Gastroesophageal sphincter (tissue), 4 donors: ENCODE measurements around the gene CRYL1. TPM values are rescaled to one million over a fixed set of nuclear protein-coding genes. Genes with fewer than 3 reads are reported as not detected.

Source experiments
- ATAC-seq: fragments of 150-250 bp; one replicate; pipeline ENCODE4 v1.9.1; 2016; ENCODE audit warnings: mild to moderate bottlenecking, moderate library complexity
- H3K27ac ChIP-seq, 4 donors: fragments of 200-600 bp; sonication (generic) in 3 of 4; 1 replicate in 3 of 4; 2 replicates in 1 of 4; pipeline ENCODE4 v1.5.1; 2016 to 2019
- H3K27me3 ChIP-seq: fragments of 200-600 bp; sonication (generic); one replicate; pipeline ENCODE4 v1.5.1; 2019
- H3K36me3 ChIP-seq, 2 donors: fragments of 200-600 bp; sonication (generic); one replicate each; pipeline ENCODE4 v1.5.1; 2019; ENCODE audit warnings: control low read depth in 1 of 2
- H3K4me1 ChIP-seq, 3 donors: fragments of 200-600 bp; sonication (generic); 1 replicate in 2 of 3; 2 replicates in 1 of 3; pipeline ENCODE4 v1.5.1; 2016 to 2019; ENCODE audit warnings: control low read depth in 2 of 3
- H3K4me3 ChIP-seq, 2 donors: fragments of 200-600 bp; sonication (generic); one replicate each; pipeline ENCODE4 v1.5.1; 2019; ENCODE audit warnings: mild to moderate bottlenecking in 1 of 2, moderate library complexity in 1 of 2
- H3K9me3 ChIP-seq, 3 donors: fragments of 200-600 bp; sonication (generic); one replicate each; pipeline ENCODE4 v1.5.1; 2017 to 2019; ENCODE audit warnings: control low read depth in 2 of 3
- CTCF ChIP-seq, 4 experiments: fragments of 200-600 bp in 2 of 4; fragments of 450-650 bp in 2 of 4; sonication (generic) in 1 of 4; IDR thresholded peaks; one replicate each; pipeline ENCODE4 v1.5.1; 2017 to 2019; ENCODE audit warnings: antibody characterized with exemption in 4 of 4, mild to moderate bottlenecking in 2 of 4, moderate library complexity in 2 of 4
- EP300 ChIP-seq: sonication (generic); formaldehyde crosslinking; IDR thresholded peaks from one replicate; pipeline ENCODE4 v1.6.1; 2017; ENCODE audit warnings: antibody characterized with exemption, mild to moderate bottlenecking
- POLR2A ChIP-seq, 2 donors: fragments of 450-650 bp; IDR thresholded peaks; one replicate each; pipeline ENCODE4 v1.6.1; 2017; ENCODE audit warnings: antibody characterized with exemption in 2 of 2, mild to moderate bottlenecking in 2 of 2, moderate library complexity in 1 of 2
- POLR2AphosphoS5 ChIP-seq: sonication (generic); formaldehyde crosslinking; IDR thresholded peaks from one replicate; pipeline ENCODE4 v1.6.1; 2017; ENCODE audit warnings: antibody characterized with exemption
- WGBS, 2 donors: methylation state at CpG; one replicate each; pipeline ENCODE4 v1.1.5; 2018; ENCODE audit warnings: low coverage in 1 of 2; 5-methylcytosine and 5-hydroxymethylcytosine counted together
- total RNA-seq, 4 donors: library from RNA; depleted of rRNA; stranded (reverse); fragments of >200 nt; gene quantifications; one replicate each; pipeline ENCODE4 v1.1.0, GENCODE V29; 2016

Gene CRYL1
- total RNA-seq, 4 donors from 2014 or later, result 45.9 to 55.9 (median 47.0) TPM

DNA sequence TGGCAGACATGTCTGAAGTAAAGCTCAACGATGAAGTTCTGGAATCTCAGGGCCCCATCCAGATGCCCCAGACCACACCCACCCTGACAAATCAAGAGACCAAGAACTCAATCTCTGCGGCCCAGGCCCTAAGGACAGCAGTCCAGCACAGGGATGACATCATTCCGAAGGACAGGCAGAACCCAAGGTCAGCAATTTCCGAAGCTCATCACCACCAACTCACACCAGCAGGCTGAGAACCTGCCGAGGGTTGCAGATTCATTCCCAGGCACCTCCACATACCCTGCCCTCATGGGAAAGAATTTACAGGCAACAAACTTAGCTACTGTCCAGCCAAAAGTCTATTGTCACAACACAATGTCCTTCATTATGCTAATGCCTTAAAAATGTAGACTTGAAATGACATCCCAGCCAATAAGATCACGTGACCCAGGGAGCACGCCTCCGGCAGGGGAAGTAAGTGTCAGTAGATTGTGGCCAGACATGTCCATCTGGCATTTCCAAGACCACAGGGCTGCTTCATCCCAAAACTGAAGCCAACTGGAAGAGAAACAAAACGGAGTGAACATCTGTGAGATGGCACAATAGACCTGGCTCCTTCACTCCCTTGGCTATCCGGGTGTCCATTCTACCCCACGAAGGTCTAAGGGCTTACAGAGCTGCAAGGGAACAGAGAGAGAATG lies 98.8 kb downstream of the CRYL1 start:
- ATAC-seq, result no peak
- TF ChIP-seq CTCF (IDR thresholded peaks at IDR 0.05) (no peak), EP300 (no peak)
- Histone ChIP-seq H3K4me1 (no peaks in the 10 kb centered on the region), H3K9me3 (no peaks in the 10 kb centered on the region), H3K27me3 (no peaks in the 10 kb centered on the region), H3K27ac (no peak overlapping the region), H3K4me3 (no peak overlapping the region), H3K36me3 (peaks cover 0 to 76% of the 10 kb centered on the region in 2 donors)
- WGBS, 2 donors, result 72 to 80% methylated on average over 6 to 8 of the region's 11 CpGs

DNA sequence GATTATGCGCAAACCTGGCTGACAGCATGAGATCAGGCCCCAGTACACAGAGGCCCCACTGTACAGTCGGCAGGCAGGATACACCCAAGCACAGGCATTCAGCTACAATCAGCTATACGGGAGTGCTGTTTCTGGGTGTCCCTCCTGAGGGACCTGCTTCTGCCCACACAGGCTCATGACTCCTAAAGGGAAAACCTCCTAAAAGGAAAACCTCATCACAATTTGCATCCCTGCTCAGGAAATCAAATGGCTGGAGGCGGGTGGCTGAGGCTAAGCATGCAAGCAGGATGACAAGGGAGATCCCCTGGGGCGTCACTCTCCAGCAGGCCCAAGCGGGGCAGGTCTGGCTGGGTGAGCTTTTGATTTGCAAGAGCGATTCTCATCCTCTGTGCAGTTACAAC lies 99.8 kb downstream of the CRYL1 start:
- H3K4me1 ChIP-seq, result no peaks in the 10 kb centered on the region
- H3K27me3 ChIP-seq, result no peaks in the 10 kb centered on the region
- no peak overlapping the region for H3K4me3 ChIP-seq
- no peak for TF ChIP-seq EP300
- TF ChIP-seq POLR2AphosphoS5, result no peak
- TF ChIP-seq POLR2A (IDR thresholded peaks at IDR 0.05), result no peak
- no peak for TF ChIP-seq CTCF (IDR thresholded peaks at IDR 0.05)
- peaks cover 0 to 65% of the 10 kb centered on the region in 2 donors for H3K36me3 ChIP-seq
- WGBS, 2 donors, result 92% methylated on average over 5 of the region's 7 CpGs; no CpG with 5 or more reads in 1 of the 2 donors
- ATAC-seq, result no peak
- no peaks in the 10 kb centered on the region for H3K9me3 ChIP-seq
- no peak overlapping the region for H3K27ac ChIP-seq

- no peak for TF ChIP-seq POLR2A (IDR thresholded peaks at IDR 0.05)
- no peak for TF ChIP-seq POLR2AphosphoS5
- TF ChIP-seq CTCF (IDR thresholded peaks at IDR 0.05), result no peak
- no peak for TF ChIP-seq EP300
- Histone ChIP-seq H3K27ac (no peak overlapping the region), H3K27me3 (no peaks in the 10 kb centered on the region), H3K4me1 (peaks cover 0 to 5% (median 0%) of the 10 kb centered on the region in 3 donors), H3K4me3 (no peak overlapping the region), H3K9me3 (no peaks in the 10 kb centered on the region), H3K36me3 (peaks cover 0 to 56% of the 10 kb centered on the region in 2 donors)
- ATAC-seq, result no peak
- 77 to 82% methylated on average over 4 to 7 of the region's 12 CpGs for WGBS, 2 donors
Measured at GRCh38 chr13:20424949-20425348, 100.7 kb downstream of the CRYL1 start.

DNA sequence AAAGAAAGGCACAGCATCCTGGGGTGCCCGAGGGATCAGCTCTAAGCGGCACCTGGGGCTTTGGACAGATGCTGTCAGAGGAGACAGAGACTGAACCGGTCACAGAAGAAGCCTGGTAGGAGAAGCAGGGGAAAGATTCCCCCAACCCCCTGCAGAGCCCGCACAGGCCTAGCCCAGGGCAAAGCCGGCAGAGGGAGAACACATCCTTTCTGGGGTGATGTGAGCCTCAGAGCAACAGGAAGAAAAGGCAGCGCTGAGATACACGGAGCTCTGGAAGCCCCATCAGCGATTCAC lies 101.2 kb downstream of the CRYL1 start:
- 71 to 87% methylated on average over 3 to 7 of the region's 8 CpGs for WGBS, 2 donors
- no peak for ATAC-seq
- no peak for TF ChIP-seq EP300
- TF ChIP-seq CTCF (IDR thresholded peaks at IDR 0.05), result no peak
- no peak for TF ChIP-seq POLR2A (IDR thresholded peaks at IDR 0.05)
- TF ChIP-seq POLR2AphosphoS5, result no peak
- H3K4me1 ChIP-seq, result peaks cover 0 to 9% (median 2%) of the 10 kb centered on the region in 3 donors
- H3K36me3 ChIP-seq, result peaks cover 0 to 52% of the 10 kb centered on the region in 2 donors
- H3K27me3 ChIP-seq, result no peaks in the 10 kb centered on the region
- H3K9me3 ChIP-seq, result no peaks in the 10 kb centered on the region
- no peak overlapping the region for H3K4me3 ChIP-seq
- no peak overlapping the region for H3K27ac ChIP-seq

DNA sequence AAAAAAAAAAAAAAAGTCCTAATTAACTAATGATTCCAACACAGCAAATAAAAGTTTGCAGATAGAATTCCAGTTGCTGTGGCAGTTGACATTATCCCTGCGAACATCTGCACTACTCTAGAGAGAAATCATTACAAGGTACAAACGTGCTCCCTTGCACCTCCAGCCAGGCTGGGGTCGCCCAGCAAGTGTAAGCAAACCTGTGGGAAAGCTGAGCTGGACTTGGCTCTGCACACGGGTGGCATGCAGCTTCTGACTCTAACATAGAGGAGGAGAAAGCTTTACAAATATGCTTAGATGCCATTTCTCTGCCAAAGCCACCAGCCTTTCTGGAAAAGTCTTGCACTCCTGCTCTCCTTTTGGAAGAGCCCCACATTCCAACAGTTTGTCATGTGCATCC lies 103.3 kb downstream of the CRYL1 start:
- H3K27me3 ChIP-seq, result no peaks in the 10 kb centered on the region
- no peak for ATAC-seq
- H3K9me3 ChIP-seq, result no peaks in the 10 kb centered on the region
- no peak overlapping the region for H3K27ac ChIP-seq
- H3K36me3 ChIP-seq, result peaks cover 0 to 54% of the 10 kb centered on the region in 2 donors
- 86 to 100% methylated on average over 2 to 4 of the region's 4 CpGs for WGBS, 2 donors
- TF ChIP-seq CTCF (IDR thresholded peaks at IDR 0.05) (no peak), POLR2AphosphoS5 (no peak), POLR2A (IDR thresholded peaks at IDR 0.05) (no peak), EP300 (no peak)
- no peak overlapping the region for H3K4me3 ChIP-seq
- H3K4me1 ChIP-seq, result peaks cover 0 to 12% (median 3%) of the 10 kb centered on the region in 3 donors
